CD14-positive monocyte (primary cell): Measurements from ENCODE around the gene ESRRG. TPM values are rescaled to one million over a fixed set of nuclear protein-coding genes. Genes with fewer than 3 reads are reported as not detected.

Experiments used
- DNase-seq, 3 donors: peaks; one replicate each; pipeline ENCODE4 v3.0.0-alpha.2; 2011 to 2022
- H2AFZ ChIP-seq: 2 replicates; pipeline ENCODE4 v1.6.0; 2012; ENCODE audit warnings: mild to moderate bottlenecking, low read depth, low read length, inconsistent platforms; ENCODE audit not compliant: insufficient read depth, poor library complexity, severe bottlenecking
- H3K27ac ChIP-seq, 2 donors: 1 replicate in 1 of 2; 2 replicates in 1 of 2; pipeline ENCODE4 v1.5.1; 2012 to 2013; ENCODE audit warnings: low read length in 2 of 2, control low read depth in 1 of 2, inconsistent platforms in 1 of 2, low read depth in 1 of 2, mild to moderate bottlenecking in 1 of 2
- H3K27me3 ChIP-seq, 2 donors: one replicate each; pipeline versions ENCODE4 v1.6.0 to v1.6.1; 2011 to 2013; ENCODE audit warnings: low read length in 2 of 2; ENCODE audit not compliant: control insufficient read depth in 2 of 2, insufficient read depth in 2 of 2
- H3K36me3 ChIP-seq, 2 donors: replicated peaks in 1 of 2; 1 replicate in 1 of 2; 2 replicates in 1 of 2; pipeline versions ENCODE4 v1.5.1 to v1.6.1; 2012 to 2013; ENCODE audit warnings: low read length in 2 of 2, control low read depth in 1 of 2, inconsistent platforms in 1 of 2, mild to moderate bottlenecking in 1 of 2; ENCODE audit not compliant: insufficient read depth in 2 of 2, control insufficient read depth in 1 of 2
- H3K4me1 ChIP-seq, 2 donors: 1 replicate in 1 of 2; 2 replicates in 1 of 2; pipeline versions ENCODE4 v1.5.1 to v1.6.1; 2012 to 2013; ENCODE audit warnings: low read length in 2 of 2, control low read depth in 1 of 2, inconsistent platforms in 1 of 2, mild to moderate bottlenecking in 1 of 2, moderate library complexity in 1 of 2; ENCODE audit not compliant: insufficient read depth in 2 of 2, control insufficient read depth in 1 of 2
- H3K4me2 ChIP-seq: replicated peaks from 2 replicates; pipeline ENCODE3; 2012; ENCODE audit warnings: low read length, moderate library complexity, mild to moderate bottlenecking; ENCODE audit not compliant: poor library complexity, severe bottlenecking; ENCODE audit errors: extremely low read depth
- H3K4me3 ChIP-seq, 3 experiments: fragments of 200-600 bp in 1 of 3; sonication (generic) in 1 of 3; replicated peaks in 1 of 3; 1 replicate in 2 of 3; 2 replicates in 1 of 3; pipeline ENCODE4 v1.5.1; 2011 to 2013; ENCODE audit warnings: low read length in 3 of 3, mild to moderate bottlenecking in 3 of 3, control low read depth in 2 of 3, low read depth in 2 of 3, inconsistent platforms in 1 of 3, moderate library complexity in 1 of 3
- H3K79me2 ChIP-seq: 2 replicates; pipeline ENCODE4 v1.6.0; 2012; ENCODE audit warnings: mild to moderate bottlenecking, control low read depth, inconsistent platforms, low read length, moderate library complexity; ENCODE audit not compliant: insufficient read depth
- H3K9ac ChIP-seq: 2 replicates; pipeline ENCODE4 v1.6.0; 2017; ENCODE audit warnings: low read length, mild to moderate bottlenecking; ENCODE audit not compliant: insufficient read depth, poor library complexity, severe bottlenecking
- H3K9me3 ChIP-seq, 2 donors: replicated peaks in 1 of 2; 1 replicate in 1 of 2; 2 replicates in 1 of 2; pipeline versions ENCODE4 v1.5.1 to v1.6.1; 2012 to 2013; ENCODE audit warnings: low read length in 2 of 2, control low read depth in 1 of 2; ENCODE audit not compliant: control insufficient read depth in 1 of 2, insufficient read depth in 1 of 2
- H4K20me1 ChIP-seq: 2 replicates; pipeline ENCODE4 v1.6.0; 2012; ENCODE audit warnings: mild to moderate bottlenecking, low read length, control low read depth, moderate library complexity; ENCODE audit not compliant: insufficient read depth
- H3K27ac Mint-ChIP-seq, 7 donors: one replicate each; pipeline ENCODE4 v1.8.0; 2020; ENCODE audit warnings: mild to moderate bottlenecking in 7 of 7, mixed read lengths in 7 of 7, moderate library complexity in 6 of 7, inconsistent platforms in 2 of 7
- H3K27me3 Mint-ChIP-seq, 3 donors: one replicate each; pipeline ENCODE4 v1.8.0; 2021 to 2022; ENCODE audit warnings: low read depth in 3 of 3, mild to moderate bottlenecking in 3 of 3, mixed read lengths in 3 of 3, moderate library complexity in 3 of 3, inconsistent platforms in 1 of 3
- H3K36me3 Mint-ChIP-seq, 2 donors: one replicate each; pipeline ENCODE4 v1.8.0; 2020; ENCODE audit warnings: mixed read lengths in 2 of 2, inconsistent platforms in 1 of 2, mild to moderate bottlenecking in 1 of 2
- H3K4me1 Mint-ChIP-seq: one replicate; pipeline ENCODE4 v1.8.0; 2020; ENCODE audit warnings: mild to moderate bottlenecking, mixed read lengths
- H3K4me3 Mint-ChIP-seq, 2 donors: one replicate each; pipeline ENCODE4 v1.8.0; 2020; ENCODE audit warnings: mild to moderate bottlenecking in 2 of 2, mixed read lengths in 2 of 2, moderate library complexity in 1 of 2
- H3K9me3 Mint-ChIP-seq, 7 donors: one replicate each; pipeline ENCODE4 v1.8.0; 2020 to 2022; ENCODE audit warnings: mixed read lengths in 7 of 7, mild to moderate bottlenecking in 6 of 7, moderate library complexity in 6 of 7, inconsistent platforms in 2 of 7
- WGBS: methylation state at CpG from one replicate; pipeline ENCODE4 v1.1.5; 2013; ENCODE audit warnings: missing lambda C conversion rate; ENCODE audit not compliant: insufficient coverage; 5-methylcytosine and 5-hydroxymethylcytosine counted together
- intact Hi-C, 2 donors: fragments of 100-400 bp; cut with micrococcal nuclease; formaldehyde crosslinking; loops; one replicate each; pipeline versions ENCODE4 v1.15.0 to v1.15.1; 2023
- polyA plus RNA-seq, 3 donors: library from polyadenylated mRNA; depleted of rRNA in 1 of 3; unstranded in 2 of 3; stranded (reverse) in 1 of 3; fragments of 300-500 nt in 2 of 3; fragments of >200 nt in 1 of 3; fragmentation: Illumina TruSeq in 2 of 3; gene quantifications; 1 replicate in 2 of 3; 2 replicates in 1 of 3; pipeline ENCODE4 v1.2.3, GENCODE V29; 2012 to 2021
- TF ChIP-seq, protein P1 (sequence below): fragments of 200-600 bp; IDR thresholded peaks from one replicate; pipeline ENCODE4 v1.8.0; 2022; ENCODE audit warnings: antibody characterized with exemption, mild to moderate bottlenecking

The ESRRG gene
- polyA plus RNA-seq, 3 donors = not detected

- peaks cover 8 to 9% of the 10 kb centered on the region in 2 donors for H3K9me3 ChIP-seq
- no peak overlapping the region for H3K4me3 ChIP-seq
- H2AFZ ChIP-seq = no peak overlapping the region
- H3K27me3 ChIP-seq = no peaks in the 10 kb centered on the region
- Mint-ChIP-seq H3K27ac (no peak overlapping the region), H3K36me3 (no peaks in the 10 kb centered on the region), H3K4me1 (no peaks in the 10 kb centered on the region), H3K9me3 (peaks cover 0 to 15% (median 10%) of the 10 kb centered on the region in 7 donors), H3K4me3 (no peak overlapping the region), H3K27me3 (no peaks in the 10 kb centered on the region)
- no peak overlapping the region for H3K27ac ChIP-seq
- DNase-seq = no peak
- TF ChIP-seq, protein P1, sequence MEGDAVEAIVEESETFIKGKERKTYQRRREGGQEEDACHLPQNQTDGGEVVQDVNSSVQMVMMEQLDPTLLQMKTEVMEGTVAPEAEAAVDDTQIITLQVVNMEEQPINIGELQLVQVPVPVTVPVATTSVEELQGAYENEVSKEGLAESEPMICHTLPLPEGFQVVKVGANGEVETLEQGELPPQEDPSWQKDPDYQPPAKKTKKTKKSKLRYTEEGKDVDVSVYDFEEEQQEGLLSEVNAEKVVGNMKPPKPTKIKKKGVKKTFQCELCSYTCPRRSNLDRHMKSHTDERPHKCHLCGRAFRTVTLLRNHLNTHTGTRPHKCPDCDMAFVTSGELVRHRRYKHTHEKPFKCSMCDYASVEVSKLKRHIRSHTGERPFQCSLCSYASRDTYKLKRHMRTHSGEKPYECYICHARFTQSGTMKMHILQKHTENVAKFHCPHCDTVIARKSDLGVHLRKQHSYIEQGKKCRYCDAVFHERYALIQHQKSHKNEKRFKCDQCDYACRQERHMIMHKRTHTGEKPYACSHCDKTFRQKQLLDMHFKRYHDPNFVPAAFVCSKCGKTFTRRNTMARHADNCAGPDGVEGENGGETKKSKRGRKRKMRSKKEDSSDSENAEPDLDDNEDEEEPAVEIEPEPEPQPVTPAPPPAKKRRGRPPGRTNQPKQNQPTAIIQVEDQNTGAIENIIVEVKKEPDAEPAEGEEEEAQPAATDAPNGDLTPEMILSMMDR = no peak
- no peak overlapping the region for H3K4me2 ChIP-seq
- WGBS = no CpG with 5 or more reads among the region's 1 CpG
- H4K20me1 ChIP-seq = no peaks in the 10 kb centered on the region
- no peaks in the 10 kb centered on the region for H3K36me3 ChIP-seq
- H3K9ac ChIP-seq = no peak overlapping the region
- H3K4me1 ChIP-seq = no peaks in the 10 kb centered on the region
- H3K79me2 ChIP-seq = no peaks in the 10 kb centered on the region
- intact Hi-C loops = no loop called here
Measured at GRCh38 chr1:216483672-216484401, 239.4 kb downstream of the ESRRG start.

GRCh38 chr1:216482620-216483019 is 240.6 kb downstream of the ESRRG start:
- no peak overlapping the region for H3K9ac ChIP-seq
- no peak for DNase-seq

More at GRCh38 chr1:216482620-216483019, 240.6 kb downstream of the ESRRG start:
- no peak overlapping the region for H3K4me2 ChIP-seq
- H3K27ac ChIP-seq = no peak overlapping the region
- no peak overlapping the region for H3K4me3 ChIP-seq
- Mint-ChIP-seq H3K4me1 (no peaks in the 10 kb centered on the region), H3K4me3 (no peak overlapping the region), H3K9me3 (peaks cover 0 to 18% (median 9%) of the 10 kb centered on the region in 7 donors), H3K27me3 (no peaks in the 10 kb centered on the region), H3K36me3 (no peaks in the 10 kb centered on the region), H3K27ac (no peak overlapping the region)
- TF ChIP-seq, protein P1 = no peak
- WGBS = 50% methylated on average over 2 of the region's 3 CpGs
- no peaks in the 10 kb centered on the region for H3K79me2 ChIP-seq
- no peaks in the 10 kb centered on the region for H3K36me3 ChIP-seq
- intact Hi-C loops = no loop called here
- no peak overlapping the region for H2AFZ ChIP-seq
- H3K9me3 ChIP-seq = peaks cover 8 to 9% of the 10 kb centered on the region in 2 donors
- H3K27me3 ChIP-seq = no peaks in the 10 kb centered on the region
- H4K20me1 ChIP-seq = no peaks in the 10 kb centered on the region
- no peaks in the 10 kb centered on the region for H3K4me1 ChIP-seq
